ENCODE data around the gene CCDC12.

CCDC12 gene

GRCh38 chr3:47007482-47008233 is 31.1 kb upstream of the CCDC12 start:
- no peak for DNase-seq

- DNase-seq = no peak
These were observed 30.5 kb upstream of the CCDC12 start for GRCh38 chr3:47007001-47007400.

- no peak for DNase-seq
These were observed 29.7 kb upstream of the CCDC12 start for GRCh38 chr3:47006145-47006651.

GRCh38 chr3:47005212-47006144 is 28.9 kb upstream of the CCDC12 start:
- no peak for DNase-seq

GRCh38 chr3:47004369-47005211 is 28.0 kb upstream of the CCDC12 start:
- no peak for DNase-seq

GRCh38 chr3:47003461-47004368 is 27.2 kb upstream of the CCDC12 start:
- no peak for DNase-seq

- no peak for DNase-seq
These were observed 26.5 kb upstream of the CCDC12 start for GRCh38 chr3:47003056-47003410.

- peak; percentile 20 for DNase-seq
These were observed 25.9 kb upstream of the CCDC12 start for GRCh38 chr3:47002171-47003055.

GRCh38 chr3:47001731-47002170 is 25.2 kb upstream of the CCDC12 start:
- DNase-seq = no peak

GRCh38 chr3:47000922-47001730 is 24.6 kb upstream of the CCDC12 start:
- DNase-seq = no peak

GRCh38 chr3:47000198-47000815 is 23.8 kb upstream of the CCDC12 start:
- no peak for DNase-seq

- DNase-seq = no peak
These were observed 23.1 kb upstream of the CCDC12 start for GRCh38 chr3:46999516-47000197.

- DNase-seq = no peak
These were observed 22.4 kb upstream of the CCDC12 start for GRCh38 chr3:46998852-46999515.

GRCh38 chr3:46998121-46998851 is 21.7 kb upstream of the CCDC12 start:
- peak; percentile 41 for DNase-seq

- DNase-seq = no peak
These were observed 21.0 kb upstream of the CCDC12 start for GRCh38 chr3:46997453-46998091.

GRCh38 chr3:46996689-46997452 is 20.3 kb upstream of the CCDC12 start:
- no peak for DNase-seq
